Heart left ventricle (tissue), 16 donors: ENCODE data around the gene BNIP5. TPM values are rescaled to one million over a fixed set of nuclear protein-coding genes. Genes with fewer than 3 reads are reported as not detected.

ENCODE experiments used
- ATAC-seq, 4 donors: fragments of 200-7000 bp; cut with Tn5 transposase; one replicate each; pipeline ENCODE4 v1.9.1; 2020 to 2022; ENCODE audit warnings: moderate library complexity in 4 of 4, mild to moderate bottlenecking in 3 of 4, moderate number of reproducible peaks in 1 of 4
- DNase-seq, 5 donors: peaks; one replicate each; pipeline ENCODE4 v3.0.0-alpha.2; 2020
- H3K27ac ChIP-seq, 12 donors: fragments of 200-600 bp; sonication (generic) in 4 of 12; one replicate each; pipeline versions ENCODE4 v1.5.0 to v1.8.0; 2016 to 2022; ENCODE audit warnings: mild to moderate bottlenecking in 2 of 12
- H3K27me3 ChIP-seq, 9 donors: fragments of 200-600 bp; sonication (generic) in 2 of 9; one replicate each; pipeline versions ENCODE4 v1.5.1 to v1.8.0; 2016 to 2022; ENCODE audit warnings: mild to moderate bottlenecking in 3 of 9
- H3K36me3 ChIP-seq, 9 donors: fragments of 200-600 bp; sonication (generic) in 2 of 9; one replicate each; pipeline versions ENCODE4 v1.5.0 to v1.8.0; 2018 to 2022; ENCODE audit warnings: mild to moderate bottlenecking in 2 of 9
- H3K4me1 ChIP-seq, 12 donors: fragments of 200-600 bp; sonication (generic) in 4 of 12; one replicate each; pipeline versions ENCODE4 v1.5.0 to v1.8.0; 2016 to 2022; ENCODE audit warnings: mild to moderate bottlenecking in 3 of 12
- H3K4me3 ChIP-seq, 12 donors: fragments of 200-600 bp; sonication (generic) in 4 of 12; one replicate each; pipeline versions ENCODE4 v1.5.0 to v1.8.0; 2017 to 2022; ENCODE audit warnings: mild to moderate bottlenecking in 9 of 12, moderate library complexity in 4 of 12
- H3K9me3 ChIP-seq, 12 donors: fragments of 200-600 bp; sonication (generic) in 4 of 12; one replicate each; pipeline versions ENCODE4 v1.5.0 to v1.8.0; 2016 to 2022; ENCODE audit warnings: mild to moderate bottlenecking in 1 of 12
- CTCF ChIP-seq, 12 donors: fragments of 200-600 bp; sonication (generic) in 4 of 12; IDR thresholded peaks; one replicate each; pipeline versions ENCODE4 v1.5.0 to v1.8.0; 2018 to 2022; ENCODE audit warnings: antibody characterized with exemption in 12 of 12, mild to moderate bottlenecking in 5 of 12
- POLR2A ChIP-seq, 2 donors: fragments of 450-650 bp; IDR thresholded peaks; one replicate each; pipeline ENCODE4 v1.6.1; 2017; ENCODE audit warnings: antibody characterized with exemption in 2 of 2, mild to moderate bottlenecking in 2 of 2, moderate library complexity in 2 of 2
- WGBS, 4 donors: extraction: QIAGEN DNeasy Blood & Tissue Kit in 2 of 4; methylation state at CpG; one replicate each; pipeline versions ENCODE4 v1.1.5 to v1.1.7; 2013 to 2018; 5-methylcytosine and 5-hydroxymethylcytosine counted together
- intact Hi-C, 10 donors: fragments of 100-400 bp; cut with DNase I; formaldehyde crosslinking; loops; one replicate each; pipeline versions ENCODE4 v1.11.1 to v1.14.2; 2022
- polyA plus RNA-seq, 2 donors: library from polyadenylated mRNA; stranded (reverse); fragments of 200-250 nt; gene quantifications; one replicate each; pipeline ENCODE4 v1.2.3, GENCODE V29; 2013
- total RNA-seq, 9 donors: library from RNA; depleted of rRNA in 2 of 9; stranded (reverse); fragments of >200 nt in 2 of 9; fragmentation: NEBNext Ultra II Directional in 3 of 9; extraction: Animal tissue kit (Norgen Biotek cat#: 25700) in 3 of 9; gene quantifications; one replicate each; pipeline versions ENCODE4 v1.1.0 to v1.2.4, GENCODE V29; 2016 to 2023
- donor health status: ischemic (EF 13 %, LVEDD 7.1; RV severe dilation, severe dysfunction).
- donor health status: healthy with polysubstance abuse.
- donor health status: DM: no; HTN: yes; CAD: no.
- donor health status: DM: no; HTN: no; CAD: no.
- donor health status: ischemic (EF 25% LVEDD 6.9; RV normal size, moderate dysfunction).
- donor health status: ischemic (EF 25% LVEDD 5.7; RV mildly dilated, moderate dysfunction).
- donor health status: healthy.
- donor health status: DM: yes; HTN: yes; CAD: no.
- donor health status: ischemic (EF 35%, LVEDD 5.7; RV mildly dilated, moderate dysfunction).
- donor health status: nonischemic (EF 11% LVEDD 7.7; RV severe dilation, severe dysfunction).
- donor health status: DM: yes; HTN: yes; CAD: no.
- donor health status: PGD.
- donor health status: ischemic (EF 29% LVEDD 5.4; RV normal size, mild dysfunction).
- donor health status: nonischemic (EF 23%, LVEDD 6.1; RV moderate dilation, normal function).

Gene BNIP5
- total and polyA plus RNA-seq, 11 donors: not detected

GRCh38 chr6:36349240-36349639, 12.6 kb upstream of the BNIP5 start:
- H3K4me3 ChIP-seq: no peak overlapping the region
- peaks cover 0 to 24% (median 12%) of the 10 kb centered on the region in 12 donors for H3K4me1 ChIP-seq
- no peak for TF ChIP-seq POLR2A (IDR thresholded peaks at IDR 0.05)
- no peak for TF ChIP-seq CTCF (IDR thresholded peaks at IDR 0.05)
- DNase-seq (no peak), ATAC-seq (no peak)
- intact Hi-C loops: no loop called here
- no peak overlapping the region for H3K27ac ChIP-seq
- peaks cover 0 to 8% (median 0%) of the 10 kb centered on the region in 12 donors for H3K9me3 ChIP-seq
- 81 to 86% (median 85%) methylated on average over 6 of the region's 6 CpGs for WGBS, 4 donors
- H3K27me3 ChIP-seq: peaks cover 0 to 61% (median 8%) of the 10 kb centered on the region in 9 donors
- H3K36me3 ChIP-seq: no peaks in the 10 kb centered on the region

- Histone ChIP-seq H3K4me3 (no peak overlapping the region), H3K36me3 (no peaks in the 10 kb centered on the region), H3K27me3 (peaks cover 0 to 47% (median 6%) of the 10 kb centered on the region in 9 donors), H3K9me3 (peaks cover 0 to 4% (median 0%) of the 10 kb centered on the region in 12 donors), H3K4me1 (peaks cover 0 to 24% (median 12%) of the 10 kb centered on the region in 12 donors), H3K27ac (no peak overlapping the region)
- ATAC-seq: no peak
- TF ChIP-seq POLR2A (IDR thresholded peaks at IDR 0.05): no peak
- TF ChIP-seq CTCF (IDR thresholded peaks at IDR 0.05): no peak
- intact Hi-C loops: no loop called here
- DNase-seq: no peak
- WGBS, 4 donors: 81 to 92% (median 88%) methylated on average over 4 of the region's 4 CpGs
These were observed 10.9 kb upstream of the BNIP5 start for GRCh38 chr6:36347621-36348020.

GRCh38 chr6:36346486-36347273, 10.0 kb upstream of the BNIP5 start:
- DNase-seq (no peak), ATAC-seq (no peak)
- peaks cover 0 to 46% (median 11%) of the 10 kb centered on the region in 9 donors for H3K27me3 ChIP-seq
- TF ChIP-seq CTCF (IDR thresholded peaks at IDR 0.05) (no peak), POLR2A (IDR thresholded peaks at IDR 0.05) (no peak)
- H3K4me3 ChIP-seq: no peak overlapping the region
- no peaks in the 10 kb centered on the region for H3K9me3 ChIP-seq
- H3K4me1 ChIP-seq: peaks cover 0 to 22% (median 12%) of the 10 kb centered on the region in 12 donors
- intact Hi-C loops: no loop called here
- no peaks in the 10 kb centered on the region for H3K36me3 ChIP-seq
- H3K27ac ChIP-seq: no peak overlapping the region
- 91 to 94% (median 93%) methylated on average over 20 of the region's 20 CpGs for WGBS, 4 donors

GRCh38 chr6:36345681-36346466, 9.2 kb upstream of the BNIP5 start:
- Histone ChIP-seq H3K4me1 (peaks cover 0 to 21% (median 11%) of the 10 kb centered on the region in 12 donors), H3K27ac (no peak overlapping the region), H3K27me3 (peaks cover 0 to 47% (median 15%) of the 10 kb centered on the region in 9 donors), H3K9me3 (no peaks in the 10 kb centered on the region), H3K36me3 (no peaks in the 10 kb centered on the region), H3K4me3 (no peak overlapping the region)
- intact Hi-C loops: no loop called here
- no peak for TF ChIP-seq CTCF (IDR thresholded peaks at IDR 0.05)
- no peak for TF ChIP-seq POLR2A (IDR thresholded peaks at IDR 0.05)
- DNase-seq (no peak), ATAC-seq (no peak)
- 87 to 90% (median 89%) methylated on average over 13 of the region's 13 CpGs for WGBS, 4 donors
